Measurements from ENCODE around the gene ZFYVE9.
"Not testable (repeated sequence)": the region's sequence is repeated elsewhere in the genome, so short reads cannot be mapped to it uniquely, and the experiment has no call there.

GRCh38 chr1:52206686-52207085 is 64.8 kb downstream of the ZFYVE9 start:
- TF ChIP-seq CTCF (IDR thresholded peaks at IDR 0.05; ENCODE audit: low read length); EZH2 (optimal IDR thresholded peaks at IDR 0.05; ENCODE audit: low read depth, low read length): not testable (repeated sequence)

Measured in MM.1S (cell line).